MM.1S (cell line): ENCODE results near the gene CHMP2B.

ENCODE experiments used
- DNase-seq: peaks from one replicate; pipeline ENCODE4 v3.0.0-alpha.2; 2015
- H2AFZ ChIP-seq: fragments of 300-600 bp; sonication (generic); 2 replicates; pipeline ENCODE4 v1.6.0; 2016; ENCODE audit warnings: antibody characterized with exemption, low read length
- H3F3A ChIP-seq: fragments of 300-600 bp; sonication (generic); 2 replicates; pipeline ENCODE4 v1.6.1; 2016; ENCODE audit warnings: mild to moderate bottlenecking, antibody characterized with exemption, low read length, moderate library complexity, mixed read lengths; ENCODE audit not compliant: insufficient read depth
- H3K27ac ChIP-seq: fragments of 300-600 bp; sonication (generic); 2 replicates; pipeline ENCODE4 v1.5.1; 2016; ENCODE audit warnings: mild to moderate bottlenecking, low read length
- H3K27me3 ChIP-seq: fragments of 300-600 bp; sonication (generic); replicated peaks from 2 replicates; pipeline ENCODE4 v1.6.0; 2016; ENCODE audit warnings: low read length; ENCODE audit not compliant: insufficient read depth
- H3K36me3 ChIP-seq: fragments of 300-600 bp; sonication (generic); replicated peaks from 2 replicates; pipeline ENCODE4 v1.6.1; 2016; ENCODE audit warnings: mild to moderate bottlenecking, low read length, mixed read lengths; ENCODE audit not compliant: insufficient read depth
- H3K4me1 ChIP-seq: fragments of 300-600 bp; sonication (generic); 2 replicates; pipeline ENCODE4 v1.6.1; 2016; ENCODE audit warnings: low read length, mixed read lengths
- H3K4me2 ChIP-seq: fragments of 300-600 bp; sonication (generic); 2 replicates; pipeline ENCODE4 v1.6.0; 2016; ENCODE audit warnings: low read depth, low read length
- H3K4me3 ChIP-seq: fragments of 300-600 bp; sonication (generic); 2 replicates; pipeline ENCODE4 v1.5.1; 2016; ENCODE audit warnings: low read length, mixed read lengths
- H3K79me2 ChIP-seq: fragments of 300-600 bp; sonication (generic); 2 replicates; pipeline ENCODE4 v1.6.1; 2016; ENCODE audit warnings: mixed run types, low read length, mixed read lengths
- H3K9ac ChIP-seq: fragments of 300-600 bp; sonication (generic); 2 replicates; pipeline ENCODE4 v1.6.1; 2016; ENCODE audit warnings: low read length, mixed read lengths
- H3K9me2 ChIP-seq: fragments of 300-600 bp; sonication (generic); replicated peaks from 2 replicates; pipeline ENCODE4 v1.6.1; 2016; ENCODE audit warnings: mild to moderate bottlenecking, low read length, mixed read lengths; ENCODE audit not compliant: insufficient read depth
- H3K9me3 ChIP-seq: fragments of 300-600 bp; sonication (generic); replicated peaks from 2 replicates; pipeline ENCODE4 v1.6.1; 2016; ENCODE audit warnings: mild to moderate bottlenecking, low read length, mixed read lengths; ENCODE audit not compliant: insufficient read depth
- H4K20me1 ChIP-seq: fragments of 300-600 bp; sonication (generic); 2 replicates; pipeline ENCODE4 v1.6.1; 2016; ENCODE audit warnings: mild to moderate bottlenecking, low read length, moderate library complexity, mixed read lengths; ENCODE audit not compliant: insufficient read depth
- CTCF ChIP-seq: fragments of 300-600 bp; sonication (generic); IDR thresholded peaks from 2 replicates; pipeline ENCODE4 v1.5.1; 2016; ENCODE audit warnings: antibody characterized with exemption, low read length, mixed read lengths
- EZH2 ChIP-seq: fragments of 300-600 bp; sonication (generic); optimal IDR thresholded peaks from 2 replicates; pipeline ENCODE3; 2017; ENCODE audit warnings: low read depth, mild to moderate bottlenecking, antibody characterized with exemption, low read length, mixed read lengths
- EZH2phosphoT487 ChIP-seq: fragments of 300-600 bp; sonication (generic); IDR thresholded peaks from 2 replicates; pipeline ENCODE4 v1.6.1; 2018; ENCODE audit warnings: antibody characterized with exemption, low read length

The CHMP2B gene

DNA sequence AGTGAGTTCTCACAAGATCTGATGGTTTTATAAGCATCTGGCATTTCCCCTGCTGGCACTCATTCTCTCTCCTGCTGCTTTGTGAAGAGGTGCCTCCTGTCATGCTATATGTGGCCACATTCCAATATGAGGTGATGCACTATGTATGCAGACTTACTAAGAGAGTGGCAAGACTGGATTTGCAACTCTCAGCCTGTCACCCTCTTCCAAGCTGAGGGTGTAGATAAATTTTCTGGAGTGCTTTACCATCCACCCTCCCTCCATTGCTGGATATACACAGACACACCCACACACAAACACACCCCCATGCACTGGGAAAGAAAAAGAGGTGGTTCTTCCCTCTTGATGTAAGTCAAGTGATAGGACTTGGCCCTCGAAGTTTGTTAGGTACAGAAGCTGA is 30.2 kb upstream of the CHMP2B start:
- Histone ChIP-seq H3K9ac (no peak overlapping the region), H3K4me2 (no peak overlapping the region), H3K9me3 (no peaks in the 10 kb centered on the region), H4K20me1 (no peaks in the 10 kb centered on the region), H2AFZ (no peak overlapping the region), H3F3A (no peaks in the 10 kb centered on the region), H3K4me3 (no peak overlapping the region), H3K27me3 (no peaks in the 10 kb centered on the region; the same call in 1 of the 2 replicates), H3K27ac (no peak overlapping the region), H3K36me3 (no peaks in the 10 kb centered on the region), H3K9me2 (no peaks in the 10 kb centered on the region), H3K4me1 (no peaks in the 10 kb centered on the region), H3K79me2 (no peaks in the 10 kb centered on the region)
- no peak for DNase-seq
- no peak for TF ChIP-seq EZH2phosphoT487
- no peak for TF ChIP-seq CTCF
- no peak for TF ChIP-seq EZH2

DNA sequence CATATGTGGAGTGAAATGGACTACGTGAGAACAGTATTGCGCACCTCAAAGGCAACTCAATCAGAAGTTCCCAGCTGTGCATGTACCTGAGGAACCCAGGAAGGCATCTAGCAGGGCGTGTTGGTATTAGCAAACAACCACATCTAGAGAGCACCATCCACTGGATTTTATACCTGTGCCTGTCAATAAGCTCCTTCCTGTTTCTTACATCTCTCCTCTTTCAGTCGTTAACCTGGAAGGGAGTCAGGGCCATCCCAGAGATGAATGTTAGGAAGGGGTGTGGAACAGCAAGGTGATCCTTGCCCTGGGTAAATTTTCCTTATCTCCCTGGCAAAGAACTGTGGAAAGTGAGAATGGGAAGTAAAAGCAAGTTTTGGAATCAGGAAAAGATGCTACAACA is 29.6 kb upstream of the CHMP2B start:
- H3K4me2 ChIP-seq: no peak overlapping the region
- no peaks in the 10 kb centered on the region for H4K20me1 ChIP-seq
- H3K9ac ChIP-seq: no peak overlapping the region
- no peaks in the 10 kb centered on the region for H3K4me1 ChIP-seq
- no peak overlapping the region for H2AFZ ChIP-seq
- no peaks in the 10 kb centered on the region for H3F3A ChIP-seq
- no peaks in the 10 kb centered on the region; the same call in 1 of the 2 replicates for H3K27me3 ChIP-seq
- H3K36me3 ChIP-seq: no peaks in the 10 kb centered on the region
- H3K9me2 ChIP-seq: no peaks in the 10 kb centered on the region
- H3K4me3 ChIP-seq: no peak overlapping the region
- TF ChIP-seq EZH2 (no peak), CTCF (no peak), EZH2phosphoT487 (no peak)
- H3K27ac ChIP-seq: no peak overlapping the region
- no peaks in the 10 kb centered on the region for H3K9me3 ChIP-seq
- DNase-seq: no peak
- no peaks in the 10 kb centered on the region for H3K79me2 ChIP-seq

DNA sequence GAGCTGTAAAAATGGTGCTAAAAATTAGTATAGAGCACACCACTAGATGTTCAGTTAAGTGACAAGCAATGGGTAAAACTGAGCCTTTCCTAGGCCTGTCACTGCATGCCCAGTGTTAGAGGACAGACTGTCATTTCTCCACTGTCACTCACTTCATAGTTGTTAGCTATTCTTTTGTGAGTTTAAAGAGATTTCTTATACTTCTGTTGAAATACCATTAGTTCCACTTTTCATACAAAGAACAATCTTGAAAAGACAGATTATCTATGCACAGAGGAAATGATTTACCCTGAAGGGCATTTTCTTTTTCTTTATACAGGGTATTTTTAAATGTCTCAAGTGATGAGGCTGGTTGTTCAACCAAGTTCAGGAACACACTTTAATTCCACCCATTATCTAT is 28.3 kb upstream of the CHMP2B start:
- Histone ChIP-seq H3K79me2 (no peaks in the 10 kb centered on the region), H3K4me3 (no peak overlapping the region), H2AFZ (no peak overlapping the region), H3K27ac (no peak overlapping the region), H3K9ac (no peak overlapping the region), H3K9me3 (no peaks in the 10 kb centered on the region), H3F3A (no peaks in the 10 kb centered on the region), H3K27me3 (no peaks in the 10 kb centered on the region; the same call in 1 of the 2 replicates), H3K4me1 (no peaks in the 10 kb centered on the region), H3K4me2 (no peak overlapping the region), H3K36me3 (no peaks in the 10 kb centered on the region), H4K20me1 (no peaks in the 10 kb centered on the region), H3K9me2 (no peaks in the 10 kb centered on the region)
- TF ChIP-seq CTCF: no peak
- no peak for TF ChIP-seq EZH2phosphoT487
- TF ChIP-seq EZH2: no peak
- no peak for DNase-seq
